Stimulated activated CD4-positive, alpha-beta T cell treated with anti-CD3 and anti-CD28 coated beads, Interleukin-15, amount 100 ng/mL, for 1 hour (primary cell): ENCODE results near the gene REV1.
"Not testable (repeated sequence)": the region's sequence is repeated elsewhere in the genome, so short reads cannot be mapped to it uniquely, and the experiment has no call there.

Source experiments
- DNase-seq, 2 donors: peaks; one replicate each; pipeline ENCODE4 v3.0.0-alpha.2; 2020; ENCODE audit warnings: low read depth in 1 of 2, low spot score in 1 of 2

Gene REV1

GRCh38 chr2:99404797-99405669 lies 84.8 kb downstream of the REV1 start:
- DNase-seq: no peak

- no peak for DNase-seq
These were observed 85.6 kb downstream of the REV1 start for GRCh38 chr2:99404039-99404796.

- DNase-seq: no peak
These were observed 86.3 kb downstream of the REV1 start for GRCh38 chr2:99403524-99403923.

- DNase-seq: no peak
These were observed 86.7 kb downstream of the REV1 start for GRCh38 chr2:99403084-99403483.

GRCh38 chr2:99401841-99402240 lies 88.0 kb downstream of the REV1 start:
- DNase-seq: no peak

- no peak for DNase-seq
These were observed 90.0 kb downstream of the REV1 start for GRCh38 chr2:99399795-99400194.

GRCh38 chr2:99399063-99399462 lies 90.8 kb downstream of the REV1 start:
- no peak for DNase-seq

GRCh38 chr2:99398303-99398702 lies 91.5 kb downstream of the REV1 start:
- DNase-seq: no peak

GRCh38 chr2:99397266-99397920 lies 92.4 kb downstream of the REV1 start:
- no peak for DNase-seq

- DNase-seq: no peak
These were observed 94.2 kb downstream of the REV1 start for GRCh38 chr2:99395589-99396130.

GRCh38 chr2:99389946-99390345 lies 99.9 kb downstream of the REV1 start:
- DNase-seq: no peak

GRCh38 chr2:99389371-99389770 lies 100.4 kb downstream of the REV1 start:
- no peak for DNase-seq

- no peak for DNase-seq
These were observed 100.9 kb downstream of the REV1 start for GRCh38 chr2:99388892-99389291.

GRCh38 chr2:99386011-99386410 lies 103.8 kb downstream of the REV1 start:
- DNase-seq: no peak

- DNase-seq: no peak
These were observed 107.7 kb downstream of the REV1 start for GRCh38 chr2:99382143-99382542.

- no peak for DNase-seq
These were observed 109.3 kb downstream of the REV1 start for GRCh38 chr2:99380376-99381010.

GRCh38 chr2:99377879-99378278 lies 111.9 kb downstream of the REV1 start:
- DNase-seq: no peak

- DNase-seq: no peak
These were observed 113.5 kb downstream of the REV1 start for GRCh38 chr2:99376254-99376864.

GRCh38 chr2:99374747-99375146 lies 115.1 kb downstream of the REV1 start:
- DNase-seq: no peak

- no peak for DNase-seq
These were observed 116.7 kb downstream of the REV1 start for GRCh38 chr2:99373144-99373543.

- not testable (repeated sequence) for DNase-seq
These were observed 121.0 kb downstream of the REV1 start for GRCh38 chr2:99368854-99369253.
